OCI-LY7 (cell line): ENCODE data around the gene HRK. TPM values are rescaled to one million over a fixed set of nuclear protein-coding genes. Genes with fewer than 3 reads are reported as not detected.

Experiments
- BruUV-seq: library from RNA; stranded (reverse); fragments of 400-500 nt; replicated peaks from 2 replicates; lab custom pipeline; 2021; lab: Mats Ljungman, UMichigan
- CTCF ChIA-PET: fragments of 300-600 bp; sonication (Branson Sonifier 250); formaldehyde crosslinking; loops from one replicate; lab custom pipeline; 2022; ENCODE audit warnings: antibody characterized with exemption; ENCODE audit not compliant: unreplicated experiment; lab: Charles Lee
- POLR2A ChIA-PET: fragments of 300-600 bp; sonication (Branson Sonifier 250); formaldehyde crosslinking; loops from one replicate; lab custom pipeline; 2022; ENCODE audit warnings: antibody characterized with exemption; lab: Charles Lee
- DNase-seq: peaks from one replicate; pipeline ENCODE4 v3.0.0-alpha.2; 2015; ENCODE audit warnings: low spot score
- H2AFZ ChIP-seq: fragments of 200-600 bp; sonication (generic), shearing (Covaris generic); 2 replicates; pipeline ENCODE4 v1.6.1; 2014; ENCODE audit warnings: mild to moderate bottlenecking, antibody characterized with exemption, low read length, moderate library complexity
- H3K27ac ChIP-seq: fragments of 200-600 bp; sonication (generic); 2 replicates; pipeline ENCODE4 v1.5.1; 2014; ENCODE audit warnings: mixed run types, low read depth, mild to moderate bottlenecking, moderate library complexity, low read length, inconsistent platforms; ENCODE audit not compliant: poor library complexity, severe bottlenecking
- H3K36me3 ChIP-seq: fragments of 200-600 bp; sonication (generic); 2 replicates; pipeline ENCODE4 v1.6.1; 2014; ENCODE audit warnings: mild to moderate bottlenecking, antibody characterized with exemption, low read length, moderate library complexity, mixed read lengths; ENCODE audit not compliant: insufficient read depth
- H3K4me1 ChIP-seq: fragments of 200-600 bp; sonication (generic); 2 replicates; pipeline ENCODE4 v1.5.1; 2014; ENCODE audit warnings: mild to moderate bottlenecking, low read length; ENCODE audit not compliant: insufficient read depth, poor library complexity, severe bottlenecking
- H3K4me2 ChIP-seq: fragments of 200-600 bp; sonication (generic); 2 replicates; pipeline ENCODE4 v1.6.1; 2014; ENCODE audit warnings: mild to moderate bottlenecking, low read length
- H3K4me3 ChIP-seq: fragments of 200-600 bp; sonication (generic); 2 replicates; pipeline ENCODE4 v1.5.1; 2014; ENCODE audit warnings: mild to moderate bottlenecking, low read depth, low read length; ENCODE audit not compliant: poor library complexity, severe bottlenecking
- H3K79me2 ChIP-seq: fragments of 200-600 bp; sonication (generic); 2 replicates; pipeline ENCODE4 v1.6.1; 2016; ENCODE audit warnings: low read depth, mild to moderate bottlenecking, low read length, moderate library complexity, mixed read lengths; ENCODE audit not compliant: insufficient read depth
- H3K9me2 ChIP-seq: fragments of 200-600 bp; sonication (generic); 2 replicates; pipeline ENCODE4 v1.6.1; 2016; ENCODE audit warnings: mild to moderate bottlenecking, low read length, mixed read lengths; ENCODE audit not compliant: insufficient read depth
- H3K9me3 ChIP-seq: fragments of 200-600 bp; sonication (generic); 2 replicates; pipeline ENCODE4 v1.6.1; 2014; ENCODE audit warnings: mild to moderate bottlenecking, mixed run types, low read length, mixed read lengths
- H4K20me1 ChIP-seq: fragments of 200-600 bp; sonication (generic); 2 replicates; pipeline ENCODE4 v1.6.1; 2014; ENCODE audit warnings: mild to moderate bottlenecking, antibody characterized with exemption, low read length, moderate library complexity, mixed read lengths; ENCODE audit not compliant: insufficient read depth
- CTCF ChIP-seq: fragments of 200-600 bp; sonication (generic); conservative IDR thresholded peaks from 2 replicates; pipeline ENCODE4 v1.5.1; 2014; ENCODE audit warnings: mild to moderate bottlenecking, antibody characterized with exemption, low read length, moderate library complexity, mixed read lengths
- EZH2phosphoT487 ChIP-seq: fragments of 200-600 bp; sonication (generic); IDR thresholded peaks from 2 replicates; pipeline ENCODE4 v1.6.1; 2018; ENCODE audit warnings: low read depth, borderline replicate concordance, mild to moderate bottlenecking, mixed run types, antibody characterized with exemption, low read length, moderate library complexity, mixed read lengths
- intact Hi-C: fragments of 100-400 bp; cut with micrococcal nuclease; formaldehyde crosslinking; loops from one replicate; pipeline ENCODE4 v1.10.0; 2022; ENCODE audit not compliant: unreplicated experiment
- total RNA-seq, 2 experiments: library from RNA; depleted of rRNA in 1 of 2; stranded (reverse); fragments of >200 nt in 1 of 2; shearing (Covaris generic) in 1 of 2; gene quantifications; 2 replicates each; pipeline ENCODE4 v1.2.3, GENCODE V29; 2014 to 2022

HRK gene
- total RNA-seq, 2 experiments from 2014 or later, result 16.5 to 17.8 TPM

- Histone ChIP-seq H3K4me3 (no peak overlapping the region), H3K79me2 (no peaks in the 10 kb centered on the region), H2AFZ (no peak overlapping the region), H4K20me1 (no peaks in the 10 kb centered on the region), H3K9me3 (no peaks in the 10 kb centered on the region), H3K27ac (no peak overlapping the region), H3K36me3 (no peaks in the 10 kb centered on the region), H3K4me1 (peaks cover 32% of the 10 kb centered on the region), H3K4me2 (no peak overlapping the region), H3K9me2 (no peaks in the 10 kb centered on the region)
- CTCF ChIA-PET, result no interaction called here
- DNase-seq, result no peak
- no peak for TF ChIP-seq EZH2phosphoT487
- no peak for TF ChIP-seq CTCF
- BruUV-seq, result no TSS peak
- intact Hi-C loops, result no loop called here
- POLR2A ChIA-PET, result no interaction called here
Observed at GRCh38 chr12:116853507-116853906, 27.7 kb downstream of the HRK start.

GRCh38 chr12:116852303-116852702 is 28.9 kb downstream of the HRK start:
- Histone ChIP-seq H4K20me1 (no peaks in the 10 kb centered on the region), H3K4me1 (peaks cover 20% of the 10 kb centered on the region), H3K4me3 (no peak overlapping the region), H3K36me3 (peaks cover 5% of the 10 kb centered on the region; the same call in 1 of the 2 replicates), H2AFZ (no peak overlapping the region), H3K4me2 (no peak overlapping the region), H3K27ac (no peak overlapping the region), H3K9me3 (no peaks in the 10 kb centered on the region), H3K79me2 (no peaks in the 10 kb centered on the region), H3K9me2 (no peaks in the 10 kb centered on the region)
- BruUV-seq, result TSS peak; percentile 49
- CTCF ChIA-PET, result no interaction called here
- TF ChIP-seq EZH2phosphoT487, result no peak
- no peak for TF ChIP-seq CTCF
- intact Hi-C loops, result no loop called here
- POLR2A ChIA-PET, result no interaction called here
- no peak for DNase-seq

GRCh38 chr12:116849216-116849615 is 32.0 kb downstream of the HRK start:
- Histone ChIP-seq H4K20me1 (no peaks in the 10 kb centered on the region), H3K36me3 (peaks cover 6% of the 10 kb centered on the region), H3K79me2 (no peaks in the 10 kb centered on the region), H3K9me2 (no peaks in the 10 kb centered on the region), H3K27ac (no peak overlapping the region), H3K4me1 (peaks cover 9% of the 10 kb centered on the region), H2AFZ (no peak overlapping the region), H3K4me2 (no peak overlapping the region), H3K4me3 (no peak overlapping the region), H3K9me3 (no peaks in the 10 kb centered on the region)
- intact Hi-C loops, result no loop called here
- BruUV-seq, result no TSS peak
- DNase-seq, result no peak
- CTCF ChIA-PET, result no interaction called here
- TF ChIP-seq EZH2phosphoT487 (no peak), CTCF (no peak)
- POLR2A ChIA-PET, result no interaction called here
